22Rv1 (cell line): ENCODE measurements around the gene MTG2.

Experiments used
- ZFX ChIP-seq: fragments of 450-650 bp; IDR thresholded peaks from 2 replicates; pipeline ENCODE4 v1.6.1; 2017; ENCODE audit warnings: antibody characterized with exemption, borderline replicate concordance
- TF ChIP-seq, protein P1 (sequence below): fragments of 450-650 bp; IDR thresholded peaks from 2 replicates; pipeline ENCODE4 v1.5.1; 2017; ENCODE audit warnings: mild to moderate bottlenecking

DNA sequence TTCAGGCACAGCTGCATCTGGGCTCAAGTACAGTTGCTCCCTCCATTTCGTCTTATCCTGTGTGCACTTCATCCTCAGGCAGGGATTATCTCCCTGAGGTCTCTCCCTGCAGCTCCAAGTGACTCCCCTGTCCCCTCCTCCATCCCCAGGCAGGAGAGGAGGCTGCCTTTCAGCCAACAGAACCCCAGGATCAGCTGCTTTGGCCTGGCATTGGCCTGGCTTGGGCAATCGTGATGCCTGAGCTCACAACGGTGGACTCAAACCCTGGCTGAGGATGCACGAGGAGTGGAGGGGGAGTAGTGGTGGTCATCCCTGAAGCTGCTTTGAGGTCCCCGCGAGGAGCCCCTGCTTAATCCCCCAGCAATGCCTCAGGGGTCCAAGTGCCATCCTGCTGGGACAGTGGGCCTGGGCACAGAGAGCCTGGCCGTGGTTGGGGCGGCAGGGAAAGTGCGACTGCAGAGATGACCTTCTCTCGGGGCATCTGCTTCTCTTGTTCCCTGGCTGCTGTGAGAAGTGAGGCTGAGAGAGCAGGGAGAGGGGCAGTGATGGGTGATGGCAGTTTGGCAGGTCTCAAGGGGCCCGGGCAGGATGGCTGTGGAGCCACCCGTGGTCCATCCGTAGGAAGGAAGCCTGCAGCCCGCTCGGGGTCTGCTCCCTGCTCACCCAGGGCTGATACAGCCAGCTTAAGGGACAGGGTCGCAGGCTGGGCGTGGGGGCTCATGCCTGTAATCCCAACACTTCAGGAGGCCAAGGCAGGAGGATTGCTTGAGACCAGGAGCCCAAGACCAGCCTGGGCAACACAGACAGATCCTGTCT, 43.2 kb downstream of the MTG2 start:
- TF ChIP-seq, protein P1, sequence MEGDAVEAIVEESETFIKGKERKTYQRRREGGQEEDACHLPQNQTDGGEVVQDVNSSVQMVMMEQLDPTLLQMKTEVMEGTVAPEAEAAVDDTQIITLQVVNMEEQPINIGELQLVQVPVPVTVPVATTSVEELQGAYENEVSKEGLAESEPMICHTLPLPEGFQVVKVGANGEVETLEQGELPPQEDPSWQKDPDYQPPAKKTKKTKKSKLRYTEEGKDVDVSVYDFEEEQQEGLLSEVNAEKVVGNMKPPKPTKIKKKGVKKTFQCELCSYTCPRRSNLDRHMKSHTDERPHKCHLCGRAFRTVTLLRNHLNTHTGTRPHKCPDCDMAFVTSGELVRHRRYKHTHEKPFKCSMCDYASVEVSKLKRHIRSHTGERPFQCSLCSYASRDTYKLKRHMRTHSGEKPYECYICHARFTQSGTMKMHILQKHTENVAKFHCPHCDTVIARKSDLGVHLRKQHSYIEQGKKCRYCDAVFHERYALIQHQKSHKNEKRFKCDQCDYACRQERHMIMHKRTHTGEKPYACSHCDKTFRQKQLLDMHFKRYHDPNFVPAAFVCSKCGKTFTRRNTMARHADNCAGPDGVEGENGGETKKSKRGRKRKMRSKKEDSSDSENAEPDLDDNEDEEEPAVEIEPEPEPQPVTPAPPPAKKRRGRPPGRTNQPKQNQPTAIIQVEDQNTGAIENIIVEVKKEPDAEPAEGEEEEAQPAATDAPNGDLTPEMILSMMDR: no peak
- TF ChIP-seq ZFX: no peak
